Endothelial cell of umbilical vein (primary cell): ENCODE data around the gene MYLK.
A peak's percentile ranks its signal among the peaks of the same experiment; 100 is the strongest.

ENCODE experiments used
- CTCF ChIP-seq, 2 donors: IDR thresholded peaks; 1 replicate in 1 of 2; 2 replicates in 1 of 2; pipeline ENCODE4 v1.5.1; 2011; ENCODE audit warnings: low read length in 2 of 2, mild to moderate bottlenecking in 2 of 2, moderate library complexity in 2 of 2, control low read depth in 1 of 2, inconsistent platforms in 1 of 2, low read depth in 1 of 2; ENCODE audit not compliant: insufficient read depth in 1 of 2; ENCODE audit errors: extremely low read depth in 1 of 2
- EZH2 ChIP-seq: IDR thresholded peaks from 2 replicates; pipeline ENCODE4 v1.6.1; 2012; ENCODE audit warnings: borderline replicate concordance, low read depth, mild to moderate bottlenecking, moderate library complexity, low read length, inconsistent platforms; ENCODE audit not compliant: severe bottlenecking
- FOS ChIP-seq: IDR thresholded peaks from 2 replicates; pipeline ENCODE4 v1.6.1; 2011; ENCODE audit warnings: mild to moderate bottlenecking, low read length, moderate library complexity, borderline replicate concordance; ENCODE audit not compliant: insufficient read depth
- GATA2 ChIP-seq: IDR thresholded peaks from 2 replicates; pipeline ENCODE4 v1.7.0; 2011; ENCODE audit warnings: low read depth, mild to moderate bottlenecking, moderate library complexity, mixed read lengths, low read length; ENCODE audit not compliant: insufficient read length, insufficient read depth
- POLR2A ChIP-seq: IDR thresholded peaks from 2 replicates; pipeline ENCODE4 v1.6.1; 2012; ENCODE audit warnings: low read depth, mild to moderate bottlenecking, control low read depth, low read length
- POLR2AphosphoS5 ChIP-seq: IDR thresholded peaks from 2 replicates; pipeline ENCODE4 v1.6.1; 2012; ENCODE audit warnings: low read depth, mild to moderate bottlenecking, control low read depth, low read length, moderate library complexity; ENCODE audit not compliant: insufficient read depth

- TF ChIP-seq POLR2A = no peak
- peak; percentile 84 for TF ChIP-seq CTCF (IDR thresholded peaks at IDR 0.05; ENCODE audit: extremely low read depth in 1 of 2, insufficient read depth in 1 of 2, low read depth in 1 of 2, low read length in 2 of 2)
- no peak for TF ChIP-seq EZH2
- no peak for TF ChIP-seq GATA2
- TF ChIP-seq FOS = no peak
- no peak for TF ChIP-seq POLR2AphosphoS5
Observed at GRCh38 chr3:123723522-123724168, 160.5 kb downstream of the MYLK start.
